KMS-11 (cell line): ENCODE measurements around the gene LDB2.

Experiments used
- H2AFZ ChIP-seq: fragments of 200-600 bp; sonication (generic); 2 replicates; pipeline ENCODE4 v1.6.1; 2016; ENCODE audit warnings: antibody characterized with exemption, mixed run types, low read depth
- H3K27ac ChIP-seq: fragments of 200-600 bp; sonication (generic); 2 replicates; pipeline ENCODE4 v1.6.1; 2016; ENCODE audit warnings: mild to moderate bottlenecking, mixed run types
- H3K27me3 ChIP-seq: fragments of 200-600 bp; sonication (generic); 2 replicates; pipeline ENCODE4 v1.6.1; 2017; ENCODE audit warnings: mild to moderate bottlenecking, low read depth, mixed run types, moderate library complexity; ENCODE audit not compliant: insufficient read depth
- H3K36me3 ChIP-seq: fragments of 200-600 bp; sonication (generic); 2 replicates; pipeline ENCODE4 v1.6.1; 2017; ENCODE audit warnings: mild to moderate bottlenecking, mixed run types; ENCODE audit not compliant: insufficient read depth
- H3K4me1 ChIP-seq: fragments of 200-600 bp; sonication (generic); 2 replicates; pipeline ENCODE4 v1.6.1; 2016; ENCODE audit warnings: mild to moderate bottlenecking, low read depth, mixed run types; ENCODE audit not compliant: poor library complexity, severe bottlenecking
- H3K4me2 ChIP-seq: fragments of 200-600 bp; sonication (generic); 2 replicates; pipeline ENCODE4 v1.7.0; 2016; ENCODE audit warnings: mild to moderate bottlenecking, mixed run types
- H3K4me3 ChIP-seq: fragments of 200-600 bp; sonication (generic); IDR thresholded peaks from 2 replicates; pipeline ENCODE4 v1.6.1; 2017; ENCODE audit warnings: low read depth, low read length, mixed read lengths; ENCODE audit not compliant: insufficient read depth
- H3K79me2 ChIP-seq: fragments of 200-600 bp; sonication (generic); 2 replicates; pipeline ENCODE4 v1.6.1; 2016; ENCODE audit warnings: low read depth, mixed run types; ENCODE audit not compliant: insufficient read depth
- H3K9ac ChIP-seq: fragments of 200-600 bp; sonication (generic); 2 replicates; pipeline ENCODE4 v1.6.1; 2016; ENCODE audit warnings: mild to moderate bottlenecking, mixed run types
- H4K20me1 ChIP-seq: fragments of 200-600 bp; sonication (generic); 2 replicates; pipeline ENCODE4 v1.6.1; 2016; ENCODE audit warnings: mild to moderate bottlenecking, mixed run types; ENCODE audit not compliant: insufficient read depth
- CTCF ChIP-seq: fragments of 200-600 bp; sonication (generic); conservative IDR thresholded peaks from 2 replicates; pipeline ENCODE4 v1.6.1; 2017; ENCODE audit warnings: low read depth, mild to moderate bottlenecking, antibody characterized with exemption, low read length, moderate library complexity, mixed read lengths

LDB2 gene

DNA sequence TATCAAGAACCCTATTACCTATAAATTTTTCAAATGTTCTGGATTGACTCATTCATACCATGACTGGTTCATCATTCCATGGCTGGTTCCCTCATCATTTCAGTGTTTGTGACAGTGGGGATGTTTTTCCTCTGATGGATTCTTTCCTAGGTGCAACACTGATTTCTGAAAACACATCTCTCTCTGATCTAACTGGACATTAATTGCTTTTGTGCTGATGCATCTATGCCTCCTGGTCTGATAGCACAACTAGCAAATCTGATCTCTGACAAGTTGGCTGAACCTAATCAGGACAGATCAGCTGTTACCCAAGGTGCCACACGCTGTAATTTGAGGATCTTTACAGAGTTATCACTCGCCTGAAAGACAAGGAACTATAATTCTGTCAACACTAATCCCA, 140.2 kb downstream of the LDB2 start:
- no peak for TF ChIP-seq CTCF
- no peak overlapping the region for H3K27ac ChIP-seq
- H3K27me3 ChIP-seq = no peaks in the 10 kb centered on the region
- no peak overlapping the region for H3K9ac ChIP-seq
- no peaks in the 10 kb centered on the region for H3K4me1 ChIP-seq
- H3K79me2 ChIP-seq = no peaks in the 10 kb centered on the region
- no peak overlapping the region for H3K4me2 ChIP-seq
- no peak overlapping the region for H2AFZ ChIP-seq
- no peaks in the 10 kb centered on the region for H4K20me1 ChIP-seq
- H3K36me3 ChIP-seq = no peaks in the 10 kb centered on the region
- no peak overlapping the region for H3K4me3 ChIP-seq

DNA sequence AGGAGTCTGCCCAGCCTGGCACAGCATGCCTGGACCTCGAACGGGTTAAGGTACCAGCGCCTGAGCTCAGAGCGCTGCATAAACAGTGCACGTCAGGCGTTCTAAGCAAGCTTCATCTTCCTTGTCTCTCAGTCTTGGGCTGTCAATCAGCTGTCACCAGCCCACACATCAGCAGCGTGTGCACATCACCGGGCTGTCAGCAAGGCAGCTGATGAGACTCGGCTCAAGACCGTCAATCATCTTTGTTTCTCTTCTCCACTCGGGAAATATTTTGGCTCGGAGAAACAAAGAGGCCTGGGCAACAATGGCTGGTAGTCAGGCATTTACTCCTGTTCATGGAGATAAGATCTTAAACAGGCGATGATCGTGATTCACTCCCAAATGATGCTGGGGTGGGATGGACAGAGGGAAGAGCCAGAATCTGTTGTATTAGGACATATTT, 141.3 kb downstream of the LDB2 start:
- no peak overlapping the region for H3K4me2 ChIP-seq
- no peak overlapping the region for H3K27ac ChIP-seq
- H3K9ac ChIP-seq = no peak overlapping the region
- no peak overlapping the region for H3K4me3 ChIP-seq
- no peaks in the 10 kb centered on the region for H3K27me3 ChIP-seq
- no peaks in the 10 kb centered on the region for H4K20me1 ChIP-seq
- no peaks in the 10 kb centered on the region for H3K4me1 ChIP-seq
- no peaks in the 10 kb centered on the region for H3K36me3 ChIP-seq
- H2AFZ ChIP-seq = no peak overlapping the region
- no peak for TF ChIP-seq CTCF
- no peaks in the 10 kb centered on the region for H3K79me2 ChIP-seq

- Histone ChIP-seq H3K27me3 (no peaks in the 10 kb centered on the region), H3K9ac (no peak overlapping the region), H3K4me1 (no peaks in the 10 kb centered on the region), H3K4me2 (no peak overlapping the region), H4K20me1 (no peaks in the 10 kb centered on the region), H2AFZ (no peak overlapping the region), H3K4me3 (no peak overlapping the region), H3K27ac (no peak overlapping the region), H3K79me2 (no peaks in the 10 kb centered on the region), H3K36me3 (no peaks in the 10 kb centered on the region)
- TF ChIP-seq CTCF = no peak
Observed at GRCh38 chr4:16754104-16754503, 144.3 kb downstream of the LDB2 start.

GRCh38 chr4:16752150-16752549, 146.3 kb downstream of the LDB2 start:
- Histone ChIP-seq H2AFZ (no peak overlapping the region), H3K27me3 (no peaks in the 10 kb centered on the region), H3K36me3 (no peaks in the 10 kb centered on the region), H3K79me2 (no peaks in the 10 kb centered on the region), H3K4me2 (no peak overlapping the region), H4K20me1 (no peaks in the 10 kb centered on the region), H3K9ac (no peak overlapping the region), H3K4me3 (no peak overlapping the region), H3K27ac (no peak overlapping the region), H3K4me1 (no peaks in the 10 kb centered on the region)
- no peak for TF ChIP-seq CTCF
